ENCODE results near the gene PIP5K1B.

The PIP5K1B gene

DNA sequence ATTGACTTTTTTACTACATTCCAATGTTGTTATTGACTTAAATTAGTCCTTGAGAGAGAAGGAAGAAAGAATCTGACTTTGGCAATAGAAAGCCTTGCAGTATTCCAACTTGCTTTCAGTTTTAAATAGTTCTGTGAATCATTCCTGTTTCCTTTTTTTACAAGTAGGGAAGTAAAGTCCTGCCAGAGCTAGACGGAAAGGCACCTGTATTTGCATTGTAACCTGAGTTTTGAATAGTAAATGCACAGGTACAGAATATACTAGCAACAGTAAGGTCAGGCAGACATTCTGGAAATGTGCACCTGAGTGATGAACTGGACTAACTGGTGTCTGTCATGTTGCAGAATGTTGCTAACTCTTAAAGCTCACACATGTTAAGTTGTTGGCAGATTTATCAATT, 208.0 kb downstream of the PIP5K1B start:
- peak in 1 of 4 experiments; percentile 6 for DNase-seq

DNA sequence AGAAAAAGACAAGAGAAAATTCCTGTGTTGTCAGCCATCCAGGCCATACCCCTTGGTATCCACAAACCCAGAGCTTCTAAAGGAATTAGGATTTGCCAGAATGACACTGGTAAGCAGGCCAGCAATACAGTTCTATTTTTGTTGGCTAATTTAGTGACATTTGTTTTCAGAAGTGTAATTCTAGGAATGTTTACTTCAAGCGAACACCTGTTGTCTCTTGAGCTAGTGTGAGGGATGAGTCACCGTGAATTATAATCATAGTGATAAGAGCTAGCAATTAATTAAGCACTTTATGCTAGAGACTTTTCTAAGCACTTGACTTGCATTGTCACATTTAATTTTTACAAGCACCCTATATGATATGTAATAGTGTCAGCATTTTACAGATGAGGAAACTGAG, 209.7 kb downstream of the PIP5K1B start:
- DNase-seq = no peak

DNA sequence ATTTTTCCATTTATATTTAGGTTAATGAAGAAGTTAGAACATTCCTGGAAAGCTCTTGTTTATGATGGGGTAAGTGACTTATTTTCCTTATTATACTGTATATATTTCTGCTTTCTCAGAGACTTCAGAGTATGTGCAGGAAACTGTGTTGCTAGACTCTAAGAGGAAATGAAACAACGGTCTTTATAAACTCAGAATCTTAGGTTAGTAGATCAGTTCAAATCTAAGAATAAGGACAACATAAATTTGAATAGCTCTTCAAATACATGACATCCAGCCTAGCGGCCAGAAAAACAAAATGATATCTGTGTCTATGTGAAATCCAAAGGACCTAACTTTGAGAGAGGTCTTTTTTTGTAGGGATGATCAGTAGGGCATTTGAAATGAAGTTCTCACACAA, 214.6 kb downstream of the PIP5K1B start:
- DNase-seq = peak in 2 of 4 experiments; percentile 54 to 64

DNA sequence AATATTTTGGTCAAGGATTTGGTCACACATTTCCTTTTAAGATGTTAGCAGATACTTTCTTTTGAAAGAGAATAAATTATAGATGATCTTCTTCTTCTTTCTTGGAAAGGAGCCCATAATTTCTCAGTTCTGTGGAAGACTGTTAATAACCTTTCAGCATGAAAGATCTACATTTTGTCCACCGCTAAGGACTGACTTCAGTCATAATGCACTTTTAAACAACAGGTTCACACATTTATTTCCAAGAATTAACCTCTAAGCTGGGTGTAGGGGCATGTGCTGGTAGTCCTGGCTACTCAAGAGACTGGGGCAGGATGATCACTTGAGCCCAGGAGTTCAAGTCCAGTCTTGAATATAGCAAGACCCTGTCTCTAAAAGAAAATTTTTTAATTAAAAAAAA, 215.9 kb downstream of the PIP5K1B start:
- no peak for DNase-seq

DNA sequence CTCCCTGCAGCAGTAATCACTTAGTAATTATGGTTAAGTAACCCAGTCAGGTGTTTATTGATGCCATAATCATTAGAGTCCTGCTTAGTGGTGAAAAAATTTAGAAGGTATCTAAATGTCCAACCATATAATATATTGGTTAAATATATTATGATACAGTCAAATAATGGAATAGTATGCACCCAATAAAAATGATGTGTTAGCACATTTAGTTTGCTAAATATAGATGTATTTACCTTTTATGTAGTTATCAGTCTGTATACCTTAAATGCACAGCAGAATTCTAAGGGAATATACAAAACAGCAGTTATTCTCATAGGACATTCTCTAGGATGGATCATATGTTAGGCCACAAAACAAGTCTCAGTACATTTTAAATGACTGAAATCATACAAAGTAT, 218.4 kb downstream of the PIP5K1B start:
- DNase-seq = no peak

DNA sequence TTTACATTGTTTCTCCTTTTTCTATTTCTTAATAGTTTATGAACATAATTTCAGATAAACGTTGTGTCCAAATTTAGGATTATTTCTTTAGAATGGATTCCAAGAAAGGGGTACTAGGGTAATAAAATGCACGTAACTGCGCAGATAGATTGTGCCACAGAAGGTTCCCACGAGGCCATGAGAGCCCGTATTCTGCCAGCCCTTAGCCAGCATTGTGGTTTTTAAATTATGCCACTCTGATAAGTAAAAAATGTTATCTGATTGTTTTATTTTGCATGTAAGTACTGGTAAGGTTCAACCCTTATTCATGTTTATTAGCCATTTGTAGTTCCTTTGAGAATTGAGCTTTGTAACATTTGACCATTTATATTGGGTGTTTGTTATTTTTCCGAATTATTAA, 220.1 kb downstream of the PIP5K1B start:
- no peak for DNase-seq

DNA sequence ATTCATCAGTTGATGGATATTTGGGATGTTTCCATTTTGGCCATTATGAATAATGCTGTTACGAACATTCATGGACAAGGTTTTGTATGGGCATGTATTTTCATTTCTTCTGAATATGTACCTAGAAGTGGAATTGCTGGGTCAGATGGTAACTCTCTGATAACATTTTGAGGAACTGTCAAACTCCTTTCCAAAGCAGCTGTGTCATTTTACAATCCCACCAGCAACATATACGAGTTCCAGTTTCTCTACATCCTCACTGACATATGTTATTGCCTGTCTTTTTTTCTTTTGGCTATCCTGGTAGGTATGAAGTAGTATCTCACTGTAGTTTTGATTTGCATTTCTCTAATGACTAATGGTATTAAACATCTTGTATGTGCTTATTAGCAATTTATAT, 222.1 kb downstream of the PIP5K1B start:
- DNase-seq = no peak

DNA sequence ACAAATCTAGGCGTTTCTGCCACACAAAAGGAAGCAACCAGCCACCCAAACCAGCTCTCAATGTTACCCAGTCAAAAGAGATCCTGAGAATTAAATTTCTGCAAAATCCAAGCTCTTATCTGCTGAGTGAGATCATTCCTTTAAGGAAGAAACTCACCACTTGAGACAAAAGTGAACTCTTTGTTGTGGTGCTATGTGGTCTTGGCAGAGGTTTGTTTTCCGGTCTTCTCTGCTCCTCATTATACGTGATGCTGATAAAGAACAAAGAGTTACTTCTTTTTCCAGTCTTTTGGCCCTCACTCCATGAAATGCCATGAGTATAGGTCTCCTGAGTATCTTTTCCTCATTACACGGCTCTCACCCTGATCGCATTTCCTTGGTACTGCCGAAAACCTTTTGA, 226.8 kb downstream of the PIP5K1B start:
- DNase-seq = no peak

DNA sequence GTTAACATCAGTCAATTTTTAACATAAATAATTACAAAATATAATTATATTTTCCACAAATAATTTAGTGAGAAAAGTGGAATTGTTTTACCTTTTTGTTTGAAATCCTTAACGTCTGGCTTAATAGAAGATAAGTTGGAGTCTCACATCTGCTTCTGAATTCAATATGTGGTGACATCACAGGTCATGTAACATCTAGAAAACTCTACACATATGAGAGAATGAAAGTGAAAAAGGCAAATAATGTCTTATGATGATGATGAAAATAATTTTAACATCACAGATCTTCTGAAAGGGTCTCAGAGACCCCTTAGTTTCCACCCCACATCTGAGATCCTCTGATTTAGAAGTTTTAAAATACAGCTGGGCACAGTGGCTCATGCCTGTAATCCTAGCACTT, 227.4 kb downstream of the PIP5K1B start:
- DNase-seq = no peak

DNA sequence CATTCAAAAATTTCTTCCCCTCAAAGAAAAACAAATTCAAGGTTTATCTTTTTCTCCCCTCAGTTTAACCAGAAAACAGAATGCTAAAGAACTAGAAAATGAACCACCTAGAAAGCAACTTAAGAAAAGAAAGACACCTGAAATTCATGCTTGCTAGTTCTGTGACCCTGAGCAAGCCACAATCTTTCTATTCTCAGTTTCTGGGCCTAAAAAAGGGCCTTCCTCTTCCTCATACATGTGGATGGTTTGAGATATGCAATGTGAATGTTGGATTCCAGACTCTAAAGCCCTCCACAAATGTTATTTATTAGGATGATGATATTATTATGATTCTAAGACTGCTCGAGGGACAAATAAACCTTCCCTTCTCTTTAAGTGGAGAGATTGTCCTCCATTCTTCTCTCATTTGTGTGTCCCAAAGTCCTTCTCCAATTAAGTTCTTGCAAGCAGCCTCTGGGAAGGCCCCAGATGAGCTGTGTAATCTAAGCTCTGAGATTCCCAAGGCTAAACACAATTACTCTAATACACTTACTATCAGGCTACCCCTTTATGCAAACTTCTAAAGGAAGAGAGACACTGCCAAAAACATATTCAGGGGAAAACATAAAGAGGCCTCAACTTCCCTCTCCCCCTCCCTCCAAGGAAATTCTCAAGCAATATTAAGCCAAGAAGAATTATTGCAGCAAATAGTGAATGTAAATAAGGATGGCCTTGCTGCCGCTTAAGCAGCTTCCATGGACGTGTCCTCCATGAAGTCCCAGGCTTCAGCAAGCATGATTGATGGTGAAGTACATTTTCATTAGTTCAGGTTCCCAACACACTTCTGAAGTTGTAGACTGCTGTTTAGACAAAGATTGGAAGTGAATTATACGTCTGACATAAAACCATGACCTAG, 228.6 kb downstream of the PIP5K1B start:
- no peak for DNase-seq

DNA sequence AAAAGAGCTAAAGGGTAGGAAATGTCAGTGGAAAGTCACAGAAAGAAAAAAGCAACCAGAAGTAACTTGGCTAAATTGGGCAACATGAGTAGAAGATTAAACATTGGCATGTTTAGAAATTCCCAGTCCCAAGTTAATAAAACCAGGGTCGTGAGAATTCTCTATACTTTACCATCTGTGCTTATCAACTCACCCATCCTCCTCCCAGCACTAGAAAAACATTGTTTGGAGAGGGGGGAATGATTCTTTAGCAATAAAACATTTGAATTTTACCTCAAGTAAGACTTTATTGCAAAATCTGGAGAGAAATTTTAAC, 229.2 kb downstream of the PIP5K1B start:
- no peak for DNase-seq

DNA sequence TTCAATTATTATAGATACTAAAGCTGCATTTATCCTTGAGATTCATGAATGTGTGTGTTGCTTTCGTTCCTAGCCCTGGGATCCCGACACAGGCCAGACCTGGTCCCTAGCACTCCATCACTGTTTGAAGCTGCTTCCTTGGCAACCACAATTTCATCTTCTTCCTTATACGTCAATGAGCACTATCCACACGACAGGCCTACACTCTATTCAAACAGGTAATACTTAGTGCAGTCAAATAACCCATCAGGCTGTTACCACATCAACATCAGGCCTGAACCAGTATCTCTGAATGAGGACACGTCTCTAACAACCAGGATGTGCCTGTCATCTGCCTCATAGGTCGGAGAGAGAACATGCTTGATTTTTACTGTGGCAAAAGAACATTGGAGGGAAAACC, 235.5 kb downstream of the PIP5K1B start:
- DNase-seq = no peak

DNA sequence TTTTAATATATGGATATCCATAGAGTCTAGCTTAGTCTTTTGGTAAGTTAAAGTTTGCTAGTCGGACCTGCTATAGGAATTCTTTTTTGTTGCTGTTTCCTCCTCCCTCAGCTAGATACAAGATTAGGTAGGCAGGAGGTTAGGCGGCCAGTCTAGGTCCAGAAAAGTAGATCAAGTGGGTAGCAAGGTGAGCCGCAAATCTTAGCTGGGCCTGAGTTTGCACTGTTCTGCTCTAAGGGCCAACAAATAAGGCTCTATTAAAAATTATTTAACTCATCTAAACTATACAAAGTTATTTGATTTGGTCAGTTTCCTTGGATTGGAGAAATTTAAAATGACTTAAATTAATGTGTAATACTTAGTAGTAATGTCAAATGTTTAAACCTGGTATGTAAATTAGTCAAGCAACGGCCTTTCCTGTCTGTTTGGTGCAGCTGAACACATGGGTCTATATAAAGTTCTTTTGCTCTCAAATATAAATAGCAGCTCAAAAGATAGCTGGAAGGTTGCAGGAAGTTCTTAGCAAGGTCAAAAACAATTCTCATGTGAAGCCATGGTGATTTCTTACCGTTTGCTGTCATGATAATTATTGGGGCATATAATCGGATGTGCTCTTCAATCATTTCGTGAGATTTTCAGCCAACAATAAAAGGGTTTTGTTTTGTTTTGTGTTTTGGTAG, 236.9 kb downstream of the PIP5K1B start:
- DNase-seq = no peak

DNA sequence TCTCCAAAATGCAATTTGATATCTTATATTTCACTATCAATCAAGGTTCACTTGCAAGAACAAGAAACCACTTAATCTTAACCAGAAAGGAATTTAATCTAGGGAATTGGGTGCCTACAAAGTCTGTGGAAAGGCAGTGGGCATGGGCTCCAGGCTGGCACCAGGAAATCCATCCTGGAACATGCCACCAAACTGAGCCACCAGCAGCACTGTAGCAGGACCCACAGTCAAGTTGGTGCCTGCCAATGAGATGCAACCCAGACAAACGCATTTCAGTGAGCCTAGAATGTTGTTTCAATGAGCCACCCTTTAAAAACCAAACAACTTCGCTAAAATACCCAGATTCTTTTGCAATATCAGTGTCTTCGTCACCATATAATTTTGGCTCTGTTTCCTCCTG, 237.8 kb downstream of the PIP5K1B start:
- DNase-seq = no peak

DNA sequence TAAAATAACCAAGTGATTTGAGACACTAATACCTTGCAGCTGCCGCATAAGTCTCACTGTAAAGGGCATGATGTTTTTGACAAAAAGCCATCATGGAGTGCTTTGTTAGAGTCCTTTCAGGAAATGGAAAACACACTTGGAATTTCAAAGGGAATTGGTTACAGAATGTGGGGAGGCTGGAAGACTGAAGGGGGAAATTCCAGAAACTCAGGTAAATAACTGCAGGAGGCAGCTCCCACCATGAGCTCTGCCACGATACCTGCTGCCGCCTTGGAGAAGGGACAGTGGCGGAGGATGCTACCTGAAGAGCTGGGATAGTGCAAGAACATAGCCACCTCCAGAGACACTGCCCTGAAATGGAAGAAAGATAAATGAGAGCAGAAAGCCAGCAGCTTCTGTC, 242.0 kb downstream of the PIP5K1B start:
- DNase-seq = no peak

DNA sequence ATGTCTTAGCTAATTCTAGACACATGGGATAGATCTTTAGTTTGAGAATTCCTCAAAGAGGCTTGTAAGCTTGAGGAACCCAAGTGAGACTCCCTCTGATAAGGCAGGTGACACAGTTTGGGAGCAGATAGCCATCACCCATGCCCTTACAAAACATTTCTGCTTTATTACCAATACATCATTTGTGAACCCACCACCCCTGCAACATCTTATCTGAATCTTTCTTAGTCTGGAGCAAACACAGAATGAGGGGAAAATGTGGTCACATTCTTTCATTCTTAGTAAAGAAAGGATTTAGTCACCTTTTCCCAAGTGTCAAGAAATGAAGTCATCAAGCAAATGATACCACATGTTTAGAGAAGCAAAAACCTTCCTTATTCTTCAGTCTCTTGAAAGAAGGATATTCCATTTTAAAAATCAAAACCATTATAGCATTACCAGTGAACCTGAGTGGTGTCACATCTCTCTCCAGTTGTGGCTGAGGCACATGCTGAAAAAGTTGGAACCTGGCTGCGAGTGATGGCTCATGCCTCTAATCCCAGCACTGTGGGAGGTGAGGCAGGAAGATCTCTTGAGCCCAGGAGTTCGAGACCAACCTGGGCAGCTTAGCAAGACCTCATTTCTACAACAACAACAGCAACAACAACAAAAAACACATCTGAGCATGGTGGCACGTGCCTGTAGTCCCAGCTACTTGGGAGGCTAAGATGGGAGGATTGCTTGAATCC, 243.0 kb downstream of the PIP5K1B start:
- DNase-seq = peak in 1 of 4 experiments; percentile 11

DNA sequence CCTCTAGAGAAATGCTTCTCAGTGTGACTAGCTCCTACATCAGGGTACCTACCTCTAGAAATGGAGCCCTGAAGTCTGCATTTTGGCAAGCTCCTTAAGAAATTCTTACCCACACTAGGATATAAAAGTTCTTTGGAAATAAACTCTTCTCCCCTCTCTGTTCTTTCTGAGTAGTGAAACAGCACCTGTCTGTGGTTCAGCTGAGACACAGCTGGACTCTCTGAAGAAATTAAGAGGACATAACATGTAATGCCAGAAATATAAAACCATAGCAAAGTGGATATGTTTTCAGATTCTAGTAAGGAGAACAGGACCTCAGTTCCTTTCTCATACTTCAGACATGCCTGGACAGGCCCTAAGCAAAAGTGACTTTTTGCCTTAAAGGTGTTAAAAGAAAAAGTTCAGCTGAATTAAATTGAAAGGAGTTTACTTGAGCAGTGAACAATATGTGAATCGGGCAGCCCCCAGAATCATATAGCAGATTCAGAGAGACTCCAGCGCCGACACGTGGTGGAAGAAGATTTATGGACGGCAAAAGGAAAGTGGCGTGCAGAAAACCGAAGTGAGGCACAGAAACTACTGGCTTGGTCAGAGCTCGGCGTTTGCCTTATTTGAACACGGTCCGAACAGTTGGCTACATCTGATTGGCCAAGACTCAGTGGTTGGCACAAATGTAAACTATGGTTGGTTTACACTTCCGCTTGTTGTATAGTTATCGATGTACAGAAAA, 244.4 kb downstream of the PIP5K1B start:
- DNase-seq = peak in 2 of 4 experiments; percentile 18 to 33

DNA sequence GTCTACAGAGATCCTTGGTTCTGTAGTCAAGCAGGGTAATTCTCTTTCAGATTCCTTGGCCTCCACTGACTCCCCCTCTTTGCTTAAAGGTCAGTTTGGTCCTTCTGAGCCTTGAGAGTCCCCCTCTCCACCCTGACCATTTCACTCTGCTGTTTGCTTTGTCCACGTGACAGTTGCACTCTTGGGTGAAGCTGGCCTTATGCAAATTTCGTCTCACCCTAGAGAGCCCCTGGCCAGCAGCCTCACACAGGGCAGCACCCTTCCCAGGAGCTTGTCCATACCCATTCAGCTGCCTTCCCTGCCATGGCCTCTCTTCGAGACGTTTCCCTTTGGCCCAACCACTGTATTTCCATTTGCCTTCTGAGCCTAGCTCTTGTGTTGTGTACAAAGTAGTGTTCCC, 245.1 kb downstream of the PIP5K1B start:
- no peak for DNase-seq

DNA sequence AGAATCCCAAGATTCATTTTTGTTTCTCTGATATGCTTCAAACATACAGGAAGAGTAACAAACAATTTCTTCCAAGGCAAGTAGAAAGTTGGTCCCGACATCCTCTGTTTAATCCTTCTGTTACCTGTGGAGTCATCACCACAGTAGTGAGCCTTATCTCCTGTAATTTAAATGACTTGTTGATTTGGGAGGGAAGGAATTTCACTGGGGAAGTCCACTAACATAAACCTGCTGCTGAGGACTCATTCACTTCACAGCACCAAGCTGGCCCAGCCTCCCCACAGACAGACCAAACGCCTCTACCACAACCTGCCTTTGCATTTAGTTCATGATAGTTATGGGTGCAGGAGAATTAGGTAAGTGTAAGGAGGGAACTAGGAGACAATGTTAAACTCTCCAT, 245.6 kb downstream of the PIP5K1B start:
- no peak for DNase-seq

DNA sequence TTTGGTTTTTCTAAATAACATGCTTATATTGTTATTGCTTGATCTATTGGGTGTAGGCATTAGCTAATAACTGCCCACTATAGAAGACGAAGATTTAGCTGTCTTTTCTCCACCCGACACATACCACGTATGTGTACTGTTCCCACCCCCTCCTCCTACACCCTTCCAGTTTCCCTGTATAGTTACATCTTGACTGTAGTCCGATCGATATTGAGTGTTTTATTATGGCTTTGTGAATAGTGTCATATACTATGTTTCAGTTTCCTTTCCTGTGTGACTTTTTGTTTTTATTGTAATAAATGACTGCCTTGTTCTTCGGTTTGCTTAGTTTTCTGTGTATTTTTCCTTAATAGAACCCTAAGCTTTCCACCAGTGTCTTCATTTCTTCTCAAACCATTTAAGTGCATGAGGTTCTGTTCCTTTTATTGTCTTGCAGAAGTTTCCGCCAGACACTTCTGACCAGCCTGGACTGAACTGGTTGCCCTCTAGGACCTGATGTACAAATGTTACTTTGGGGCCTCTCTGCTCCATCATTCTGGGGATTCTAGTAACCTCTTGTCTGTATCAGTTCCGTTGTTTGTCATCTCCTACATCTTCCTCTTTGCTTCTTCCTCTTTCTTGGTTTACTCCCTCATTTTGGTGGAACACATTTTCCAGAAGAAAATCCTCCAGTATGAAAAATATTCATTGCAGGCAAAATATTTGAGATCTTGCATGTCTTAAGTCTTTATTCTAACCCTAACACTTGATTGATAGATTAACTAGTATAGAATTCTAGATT, 247.0 kb downstream of the PIP5K1B start:
- DNase-seq = peak; percentile 60 to 83 (median 74)

DNA sequence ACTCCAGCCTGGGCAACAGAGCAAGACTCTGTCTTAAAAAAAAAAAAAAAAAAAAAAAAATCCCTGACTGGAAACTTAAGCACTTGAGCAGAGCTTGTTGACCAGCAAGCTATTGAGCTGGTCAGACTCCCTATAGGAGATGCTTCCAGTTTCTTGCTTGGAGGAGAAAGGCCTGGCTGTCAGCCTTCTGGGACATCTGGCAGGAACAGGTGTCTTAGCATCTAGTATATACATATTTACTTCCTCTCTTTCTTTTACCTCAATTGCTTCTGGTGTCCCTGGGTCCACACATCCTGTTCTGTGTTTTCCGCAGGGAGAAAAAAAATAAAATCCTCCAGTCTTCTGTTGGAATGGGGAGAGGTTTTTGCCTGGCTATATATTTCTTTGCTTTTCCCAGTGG, 248.7 kb downstream of the PIP5K1B start:
- no peak for DNase-seq

DNA sequence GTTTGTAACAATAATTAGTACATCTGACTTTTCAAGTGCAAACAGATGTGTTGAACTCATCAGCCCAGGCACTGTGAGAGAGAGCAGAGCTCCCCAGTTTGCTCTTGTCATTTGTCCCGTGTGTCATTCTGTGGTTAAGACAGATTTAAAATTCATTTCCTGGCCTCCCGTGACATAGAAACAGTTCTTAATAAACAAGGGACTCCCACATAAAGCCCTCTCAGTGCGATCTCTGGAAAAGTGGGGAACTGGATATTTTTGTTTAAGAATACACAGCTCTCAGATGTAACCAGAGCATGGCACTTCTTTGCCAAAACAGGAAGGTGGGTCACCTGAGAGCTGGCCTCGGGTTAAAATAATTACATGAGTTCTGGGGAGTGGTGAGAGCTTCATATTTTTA, 250.3 kb downstream of the PIP5K1B start:
- peak; percentile 29 to 59 (median 36) for DNase-seq
